Sigmoid colon (tissue), 4 donors: ENCODE measurements around the gene SAMD4A.
A peak's percentile ranks its signal among the peaks of the same experiment; 100 is the strongest.

ENCODE experiments used
- POLR2A ChIP-seq, 2 donors: fragments of 450-650 bp; IDR thresholded peaks; one replicate each; pipeline ENCODE4 v1.6.1; 2016; ENCODE audit warnings: antibody characterized with exemption in 2 of 2, mild to moderate bottlenecking in 2 of 2, moderate library complexity in 2 of 2
- POLR2AphosphoS5 ChIP-seq, 4 donors: sonication (generic); formaldehyde crosslinking; IDR thresholded peaks; one replicate each; pipeline ENCODE4 v1.6.1; 2017; ENCODE audit warnings: antibody characterized with exemption in 4 of 4
- TF ChIP-seq, protein P1 (sequence below), 4 experiments: fragments of 450-650 bp in 3 of 4; fragments of 200-600 bp in 1 of 4; IDR thresholded peaks; one replicate each; pipeline ENCODE4 v1.5.1; 2016 to 2019; ENCODE audit warnings: antibody characterized with exemption in 4 of 4, mild to moderate bottlenecking in 3 of 4, moderate library complexity in 2 of 4

DNA sequence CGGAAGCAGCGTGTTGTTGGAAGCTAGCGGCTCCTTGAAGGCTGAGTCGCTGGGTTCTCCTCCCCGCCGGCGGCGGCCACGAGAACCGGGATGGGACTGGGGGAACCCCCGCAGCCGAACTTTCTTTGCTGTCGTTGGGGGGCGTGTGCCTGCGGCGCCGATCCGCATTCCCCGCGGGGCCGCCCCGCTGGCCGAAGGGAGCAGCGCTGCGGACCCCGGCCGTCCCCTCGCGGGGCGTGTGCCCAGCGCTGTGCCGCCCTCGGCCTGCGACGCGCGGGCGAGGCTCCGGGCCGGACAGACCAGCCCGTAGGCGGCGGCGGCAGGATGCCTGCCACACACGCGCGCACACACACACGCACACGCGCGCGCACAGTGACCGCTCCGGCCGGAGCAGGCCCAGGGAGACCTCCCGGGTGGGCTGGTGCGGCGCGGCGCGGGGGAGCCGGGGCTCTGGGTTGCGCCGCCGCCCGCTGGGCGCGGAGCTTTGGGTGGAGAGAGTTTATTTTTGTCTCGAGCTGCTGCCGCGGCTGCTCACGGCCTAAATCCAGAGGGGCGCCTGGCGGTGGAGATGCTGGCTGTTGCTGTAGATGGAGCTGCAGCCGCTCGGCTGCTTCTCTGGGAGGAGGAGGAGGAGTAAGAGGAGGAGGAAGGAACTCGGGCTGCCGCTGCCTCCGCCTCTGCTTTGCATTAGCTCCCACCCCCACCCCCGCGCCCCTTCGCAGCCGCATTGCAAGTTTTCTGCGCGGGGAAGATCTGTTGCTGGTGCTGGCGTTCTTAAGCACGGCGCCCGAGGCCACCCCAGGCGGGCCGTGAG, at the start of gene SAMD4A:
- TF ChIP-seq POLR2A (IDR thresholded peaks at IDR 0.05), result peak; percentile 38 to 73
- TF ChIP-seq, protein P1, sequence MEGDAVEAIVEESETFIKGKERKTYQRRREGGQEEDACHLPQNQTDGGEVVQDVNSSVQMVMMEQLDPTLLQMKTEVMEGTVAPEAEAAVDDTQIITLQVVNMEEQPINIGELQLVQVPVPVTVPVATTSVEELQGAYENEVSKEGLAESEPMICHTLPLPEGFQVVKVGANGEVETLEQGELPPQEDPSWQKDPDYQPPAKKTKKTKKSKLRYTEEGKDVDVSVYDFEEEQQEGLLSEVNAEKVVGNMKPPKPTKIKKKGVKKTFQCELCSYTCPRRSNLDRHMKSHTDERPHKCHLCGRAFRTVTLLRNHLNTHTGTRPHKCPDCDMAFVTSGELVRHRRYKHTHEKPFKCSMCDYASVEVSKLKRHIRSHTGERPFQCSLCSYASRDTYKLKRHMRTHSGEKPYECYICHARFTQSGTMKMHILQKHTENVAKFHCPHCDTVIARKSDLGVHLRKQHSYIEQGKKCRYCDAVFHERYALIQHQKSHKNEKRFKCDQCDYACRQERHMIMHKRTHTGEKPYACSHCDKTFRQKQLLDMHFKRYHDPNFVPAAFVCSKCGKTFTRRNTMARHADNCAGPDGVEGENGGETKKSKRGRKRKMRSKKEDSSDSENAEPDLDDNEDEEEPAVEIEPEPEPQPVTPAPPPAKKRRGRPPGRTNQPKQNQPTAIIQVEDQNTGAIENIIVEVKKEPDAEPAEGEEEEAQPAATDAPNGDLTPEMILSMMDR (IDR thresholded peaks at IDR 0.05), result peak in 3 of 4 experiments; percentile 21 to 47 (median 32)
- peak; percentile 71 to 85 (median 78) for TF ChIP-seq POLR2AphosphoS5 (IDR thresholded peaks at IDR 0.05)
